ENCODE results near the gene RNF207.

GRCh38 chr1:6235296-6235677 lies 29.4 kb downstream of the RNF207 start:
- TF ChIP-seq EZH2phosphoT487 (IDR thresholded peaks at IDR 0.05; ENCODE audit: borderline replicate concordance, low read length) (no peak), EZH2 (IDR thresholded peaks at IDR 0.05; ENCODE audit: low read length, unreplicated experiment) (no peak), CTCF (conservative IDR thresholded peaks at IDR 0.05; ENCODE audit: low read depth, low read length) (no peak)

All from PC-3 (cell line).